T-cell (primary cell): ENCODE data around the gene PRTN3. TPM values are rescaled to one million over a fixed set of nuclear protein-coding genes. Genes with fewer than 3 reads are reported as not detected.
"Not testable (repeated sequence)": the region's sequence is repeated elsewhere in the genome, so short reads cannot be mapped to it uniquely, and the experiment has no call there.

Experiments
- ATAC-seq, 4 experiments: fragments of 200-7000 bp in 3 of 4; fragments of 150-1000 bp in 1 of 4; cut with Tn5 transposase; replicated peaks in 1 of 4; 1 replicate in 3 of 4; 2 replicates in 1 of 4; pipeline ENCODE4 v1.10.0; 2021; ENCODE audit warnings: moderate library complexity in 3 of 4, mild to moderate bottlenecking in 2 of 4, moderate number of reproducible peaks in 1 of 4
- CTCF ChIA-PET, 2 donors: fragments of 300-600 bp; sonication (Branson Sonifier 250); formaldehyde crosslinking; loops; one replicate each; lab custom pipeline; 2022; ENCODE audit warnings: antibody characterized with exemption in 2 of 2; lab: Charles Lee
- POLR2A ChIA-PET, 2 donors: fragments of 300-600 bp; sonication (Branson Sonifier 250); formaldehyde crosslinking; loops; one replicate each; lab custom pipeline; 2022; ENCODE audit warnings: antibody characterized with exemption in 2 of 2; lab: Charles Lee
- DNase-seq, 35 experiments: peaks; one replicate each; pipeline versions ENCODE4 v3.0.0 to v3.0.0-alpha.2; 2013 to 2023
- H3K27ac ChIP-seq: one replicate; pipeline ENCODE4 v1.5.1; 2013; ENCODE audit warnings: low read length
- H3K27me3 ChIP-seq, 2 experiments: replicated peaks in 1 of 2; 1 replicate in 1 of 2; 2 replicates in 1 of 2; pipeline versions ENCODE4 v1.6.1 to v1.7.0; 2013; ENCODE audit warnings: low read length in 1 of 2, mixed read lengths in 1 of 2; ENCODE audit not compliant: control insufficient read depth in 2 of 2, insufficient read depth in 2 of 2; ENCODE audit errors: extremely low read depth in 1 of 2
- H3K36me3 ChIP-seq, 2 donors: 1 replicate in 1 of 2; 2 replicates in 1 of 2; pipeline versions ENCODE4 v1.6.1 to v1.7.0; 2013; ENCODE audit warnings: low read length in 1 of 2; ENCODE audit not compliant: control insufficient read depth in 2 of 2, insufficient read depth in 1 of 2; ENCODE audit errors: extremely low read depth in 1 of 2
- H3K4me1 ChIP-seq, 2 experiments: 1 replicate in 1 of 2; 2 replicates in 1 of 2; pipeline versions ENCODE4 v1.6.1 to v1.7.0; 2013; ENCODE audit warnings: low read length in 2 of 2, mixed read lengths in 1 of 2; ENCODE audit not compliant: insufficient read depth in 2 of 2, control insufficient read depth in 1 of 2; ENCODE audit errors: extremely low read depth in 1 of 2
- H3K4me3 ChIP-seq, 2 donors: 1 replicate in 1 of 2; 2 replicates in 1 of 2; pipeline versions ENCODE4 v1.5.1 to v1.7.0; 2013; ENCODE audit warnings: mild to moderate bottlenecking in 2 of 2, low read length in 1 of 2, moderate library complexity in 1 of 2; ENCODE audit not compliant: control insufficient read depth in 1 of 2; ENCODE audit errors: extremely low read depth in 1 of 2
- H3K9me3 ChIP-seq: 2 replicates; pipeline ENCODE4 v1.7.0; 2013
- H3K27ac Mint-ChIP-seq, 2 donors: one replicate each; pipeline ENCODE4 v1.8.0; 2020 to 2021; ENCODE audit warnings: mild to moderate bottlenecking in 2 of 2, mixed read lengths in 2 of 2
- H3K27me3 Mint-ChIP-seq, 2 donors: one replicate each; pipeline ENCODE4 v1.8.0; 2021 to 2022; ENCODE audit warnings: mixed read lengths in 2 of 2
- H3K36me3 Mint-ChIP-seq: one replicate; pipeline ENCODE4 v1.8.0; 2021; ENCODE audit warnings: mixed read lengths
- H3K4me1 Mint-ChIP-seq, 3 donors: one replicate each; pipeline ENCODE4 v1.8.0; 2020 to 2022; ENCODE audit warnings: mixed read lengths in 3 of 3, mild to moderate bottlenecking in 1 of 3
- H3K4me3 Mint-ChIP-seq, 3 donors: one replicate each; pipeline ENCODE4 v1.8.0; 2020 to 2022; ENCODE audit warnings: mild to moderate bottlenecking in 3 of 3, mixed read lengths in 3 of 3, moderate library complexity in 3 of 3
- H3K9me3 Mint-ChIP-seq, 3 donors: one replicate each; pipeline ENCODE4 v1.8.0; 2020 to 2022; ENCODE audit warnings: mixed read lengths in 3 of 3
- WGBS: methylation state at CpG from one replicate; pipeline ENCODE4 v1.1.5; 2013; ENCODE audit warnings: missing lambda C conversion rate; ENCODE audit not compliant: insufficient coverage; 5-methylcytosine and 5-hydroxymethylcytosine counted together
- total RNA-seq, 35 experiments: library from RNA in 6 of 35; stranded (reverse) in 6 of 35; fragments of 120-200 nt in 1 of 35; gene quantifications; one replicate each; pipeline versions ENCODE4 v1.2.1 to v1.2.4 and lab custom pipeline; 2013 to 2026

Gene PRTN3
- total RNA-seq, 5 donors from 2014 or later (not counting 1 experiment from before 2014, with no cell fraction given) = 0.50 TPM; not detected in 4

DNA sequence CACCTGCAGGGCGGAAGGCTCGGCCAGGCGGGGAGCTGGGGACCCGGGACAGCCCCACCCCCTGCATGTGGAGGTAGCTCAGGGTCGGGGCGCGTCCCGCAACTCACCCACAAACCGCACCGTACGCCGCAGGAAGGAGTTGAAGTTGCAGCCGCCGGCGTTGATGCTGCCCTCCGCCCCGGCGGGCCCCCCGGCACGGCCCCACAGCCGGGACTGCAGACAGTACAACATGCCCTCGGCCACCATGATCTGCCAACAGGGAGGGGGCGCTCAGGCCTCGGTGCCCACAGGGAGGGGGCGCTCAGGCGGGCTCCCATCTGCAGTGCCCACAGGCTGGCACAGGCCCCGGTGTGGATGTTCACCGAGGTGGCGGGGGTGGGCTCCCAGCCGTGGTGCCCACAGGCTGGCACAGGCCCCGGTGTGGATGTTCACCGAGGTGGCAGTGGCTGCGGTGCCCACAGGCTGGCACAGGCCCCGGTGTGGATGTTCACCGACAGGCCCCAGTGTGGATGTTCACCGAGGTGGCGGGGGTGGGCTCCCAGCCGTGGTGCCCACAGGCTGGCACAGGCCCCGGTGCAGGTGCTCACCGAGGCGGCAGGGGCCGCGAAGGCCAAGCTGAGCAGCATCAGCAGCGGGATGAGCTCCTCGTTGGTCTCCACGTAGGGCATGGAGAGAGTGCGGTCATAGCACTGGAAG, 25.6 kb upstream of the PRTN3 start:
- Histone ChIP-seq H3K4me1 (no peaks in the 10 kb centered on the region), H3K4me3 (no peak overlapping the region), H3K27me3 (no peaks in the 10 kb centered on the region), H3K27ac (no peak overlapping the region), H3K36me3 (peaks cover 19 to 31% of the 10 kb centered on the region in 2 donors), H3K9me3 (no peaks in the 10 kb centered on the region)
- ATAC-seq (peak in 3 of 4 experiments; percentile 13 to 21 (median 19)), DNase-seq (no peak)
- Mint-ChIP-seq H3K36me3 (peaks cover 14% of the 10 kb centered on the region), H3K27ac (no peak overlapping the region), H3K9me3 (no peaks in the 10 kb centered on the region), H3K4me3 (no peak overlapping the region), H3K27me3 (no peaks in the 10 kb centered on the region), H3K4me1 (peaks cover 0 to 7% (median 0%) of the 10 kb centered on the region in 3 donors)
- POLR2A ChIA-PET = no interaction called here
- WGBS = 96% methylated on average over 36 of the region's 47 CpGs
- CTCF ChIA-PET = no interaction called here

DNA sequence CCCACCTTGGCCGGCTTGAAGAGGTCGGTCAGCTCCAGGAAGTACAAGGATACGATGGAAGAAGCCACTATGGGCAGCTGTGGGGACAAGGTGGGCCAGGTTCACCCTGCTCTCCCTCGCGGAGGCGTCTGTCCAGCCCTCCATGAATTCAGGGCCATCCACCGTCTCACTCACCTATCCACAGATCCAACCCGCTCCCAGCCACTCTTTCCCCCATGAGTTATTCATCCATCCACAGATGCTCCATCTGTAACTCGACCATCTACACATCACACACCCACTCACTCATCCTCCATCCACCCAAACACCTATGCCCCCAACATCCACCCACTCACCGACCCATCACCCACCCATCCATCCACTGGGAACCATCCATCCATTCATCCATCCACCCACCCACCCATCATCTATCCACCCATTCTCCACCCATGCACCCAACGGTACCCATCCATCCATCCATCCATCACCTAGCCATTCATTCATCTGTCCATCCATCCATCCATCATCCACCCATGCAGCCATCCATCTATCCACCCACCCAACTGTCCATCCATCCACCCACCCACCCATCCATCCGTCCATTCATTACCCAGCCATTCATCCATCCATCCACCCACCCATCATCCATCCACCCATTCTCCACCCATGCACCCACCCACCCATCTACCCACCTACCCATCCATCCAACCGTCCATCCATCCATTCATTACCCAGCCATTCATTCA, 24.9 kb upstream of the PRTN3 start:
- CTCF ChIA-PET = no interaction called here
- DNase-seq (no peak), ATAC-seq (peak in 1 of 4 experiments; percentile 6)
- peaks cover 0 to 7% (median 2%) of the 10 kb centered on the region in 3 donors for H3K4me1 Mint-ChIP-seq
- H3K9me3 ChIP-seq = no peaks in the 10 kb centered on the region
- POLR2A ChIA-PET = no interaction called here
- H3K4me1 ChIP-seq = no peaks in the 10 kb centered on the region
- peaks cover 2% of the 10 kb centered on the region in 2 experiments for H3K27me3 ChIP-seq
- no peaks in the 10 kb centered on the region for H3K9me3 Mint-ChIP-seq
- H3K27ac Mint-ChIP-seq = no peak overlapping the region
- H3K4me3 Mint-ChIP-seq = peak overlapping the region in 1 of 3 donors; percentile 3
- peaks cover 14% of the 10 kb centered on the region for H3K36me3 Mint-ChIP-seq
- no peak overlapping the region for H3K27ac ChIP-seq
- no peaks in the 10 kb centered on the region for H3K27me3 Mint-ChIP-seq
- no peak overlapping the region for H3K4me3 ChIP-seq
- 90% methylated on average over 11 of the region's 13 CpGs for WGBS
- H3K36me3 ChIP-seq = peaks cover 12 to 26% of the 10 kb centered on the region in 2 donors

DNA sequence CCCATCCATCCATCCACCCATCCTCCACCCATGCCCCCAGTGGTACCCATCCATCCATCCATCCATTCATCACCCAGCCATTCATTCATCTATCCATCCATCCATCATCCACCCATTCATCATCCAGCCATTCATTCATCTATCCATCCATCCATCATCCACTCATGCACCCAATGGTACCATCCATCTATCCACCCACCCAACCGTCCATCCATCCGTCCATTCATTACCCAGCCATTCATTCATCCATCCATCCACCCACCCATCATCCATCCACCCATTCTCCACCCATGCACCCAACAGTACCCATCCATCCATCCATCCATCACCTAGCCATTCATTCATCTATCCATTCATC, 24.3 kb upstream of the PRTN3 start:
- no peak overlapping the region for H3K4me3 Mint-ChIP-seq
- ATAC-seq (no peak), DNase-seq (no peak)
- no peaks in the 10 kb centered on the region for H3K27me3 Mint-ChIP-seq
- Histone ChIP-seq H3K9me3 (no peaks in the 10 kb centered on the region), H3K27ac (no peak overlapping the region), H3K4me3 (no peak overlapping the region), H3K27me3 (peaks cover 2 to 7% of the 10 kb centered on the region in 2 experiments), H3K4me1 (no peaks in the 10 kb centered on the region), H3K36me3 (peaks cover 6 to 21% of the 10 kb centered on the region in 2 donors)
- H3K27ac Mint-ChIP-seq = no peak overlapping the region
- 95% methylated on average over 2 of the region's 2 CpGs for WGBS
- POLR2A ChIA-PET = no interaction called here
- H3K9me3 Mint-ChIP-seq = no peaks in the 10 kb centered on the region
- peaks cover 14% of the 10 kb centered on the region for H3K36me3 Mint-ChIP-seq
- CTCF ChIA-PET = no interaction called here
- peaks cover 0 to 7% (median 2%) of the 10 kb centered on the region in 3 donors for H3K4me1 Mint-ChIP-seq

DNA sequence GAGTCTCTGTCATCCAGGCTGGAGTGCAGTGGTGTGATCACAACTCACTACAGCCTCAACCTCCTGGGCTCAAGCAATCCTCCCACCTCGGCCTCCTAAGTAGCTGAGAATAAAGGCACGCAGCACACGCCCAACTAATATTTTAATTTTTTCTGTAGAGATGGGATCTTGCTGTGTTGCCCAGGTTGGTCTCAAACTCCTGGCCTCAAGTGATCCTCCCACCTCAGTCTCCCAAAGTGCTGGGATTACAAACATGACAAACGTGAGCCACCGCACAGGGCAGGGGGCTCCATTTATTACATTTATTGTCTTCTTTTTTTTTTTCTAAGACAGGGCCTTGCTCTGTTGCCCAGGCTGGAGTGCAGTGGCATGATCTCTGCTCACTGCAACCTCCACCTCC, 20.6 kb upstream of the PRTN3 start:
- H3K4me1 Mint-ChIP-seq, ATAC-seq, DNase-seq, H3K4me1 ChIP-seq, H3K36me3 ChIP-seq, H3K4me3 ChIP-seq, H3K9me3 ChIP-seq, H3K36me3 Mint-ChIP-seq, CTCF ChIA-PET, H3K9me3 Mint-ChIP-seq, H3K27ac Mint-ChIP-seq, H3K27ac ChIP-seq: not testable (repeated sequence)
- Mint-ChIP-seq H3K4me3 (peak overlapping the region in 1 of 3 donors; percentile 20), H3K27me3 (peaks cover 13 to 21% of the 10 kb centered on the region in 2 donors)
- 77% methylated on average over 2 of the region's 5 CpGs for WGBS
- H3K27me3 ChIP-seq = peaks cover 2 to 33% of the 10 kb centered on the region in 2 experiments
- POLR2A ChIA-PET = interaction anchor here in 1 of 2 donors (0.6 kb wide), 1 partner anchor 123 kb away, joined by 6 read pairs; no protein-coding TSS in a partner anchor

DNA sequence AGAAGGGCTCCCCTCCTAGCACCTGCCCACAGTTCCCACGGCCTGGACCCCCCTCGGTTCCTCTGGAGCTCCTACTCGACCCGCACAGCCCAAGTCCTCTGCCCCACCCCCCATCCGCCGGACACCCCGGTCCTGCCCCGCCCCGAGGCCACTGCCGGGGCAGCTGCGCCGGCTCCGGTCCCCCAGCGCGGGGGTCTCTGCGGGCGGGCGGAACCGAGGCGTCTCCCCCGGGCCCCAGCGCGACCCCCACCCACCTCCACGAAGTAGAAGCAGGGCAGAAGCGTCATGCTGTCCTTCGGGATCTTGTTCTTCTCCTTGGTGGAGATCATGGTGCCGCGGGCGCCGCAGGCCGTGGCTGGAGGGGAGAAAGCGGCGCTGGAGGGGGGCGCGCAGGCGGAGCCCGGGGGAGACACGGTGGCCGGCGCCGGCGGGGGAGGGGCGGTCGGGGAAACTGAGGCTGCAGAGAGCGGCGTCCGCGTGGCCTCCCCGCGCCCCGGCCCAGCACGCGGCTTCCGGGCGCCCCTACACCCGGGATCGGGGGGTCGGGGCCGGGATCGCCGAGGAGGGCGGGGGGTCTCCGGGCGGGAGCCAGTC, 19.5 kb upstream of the PRTN3 start:
- peaks cover 0 to 4% (median 2%) of the 10 kb centered on the region in 3 donors for H3K4me1 Mint-ChIP-seq
- ChIA-PET POLR2A (interaction anchor here in 1 of 2 donors (0.6 kb wide), 1 partner anchor 524 kb away, joined by 4 read pairs; no protein-coding TSS in a partner anchor), CTCF (interaction anchor here in 1 of 2 donors (0.5 kb wide), 1 partner anchor 624 kb away, joined by 6 read pairs; no protein-coding TSS in a partner anchor)
- no peaks in the 10 kb centered on the region for H3K36me3 ChIP-seq
- no peak overlapping the region for H3K4me3 ChIP-seq
- WGBS = 6% methylated on average over 35 of the region's 64 CpGs
- H3K27me3 Mint-ChIP-seq = peaks cover 13 to 21% of the 10 kb centered on the region in 2 donors
- DNase-seq (no peak), ATAC-seq (no peak)
- H3K27me3 ChIP-seq = peaks cover 2 to 42% of the 10 kb centered on the region in 2 experiments
- H3K9me3 Mint-ChIP-seq = no peaks in the 10 kb centered on the region
- H3K27ac Mint-ChIP-seq = no peak overlapping the region
- H3K4me1 ChIP-seq = peaks cover 0 to 2% of the 10 kb centered on the region in 2 experiments
- peak overlapping the region in 1 of 3 donors; percentile 39 for H3K4me3 Mint-ChIP-seq
- no peaks in the 10 kb centered on the region for H3K9me3 ChIP-seq
- H3K36me3 Mint-ChIP-seq = peaks cover 2% of the 10 kb centered on the region
- no peak overlapping the region for H3K27ac ChIP-seq

DNA sequence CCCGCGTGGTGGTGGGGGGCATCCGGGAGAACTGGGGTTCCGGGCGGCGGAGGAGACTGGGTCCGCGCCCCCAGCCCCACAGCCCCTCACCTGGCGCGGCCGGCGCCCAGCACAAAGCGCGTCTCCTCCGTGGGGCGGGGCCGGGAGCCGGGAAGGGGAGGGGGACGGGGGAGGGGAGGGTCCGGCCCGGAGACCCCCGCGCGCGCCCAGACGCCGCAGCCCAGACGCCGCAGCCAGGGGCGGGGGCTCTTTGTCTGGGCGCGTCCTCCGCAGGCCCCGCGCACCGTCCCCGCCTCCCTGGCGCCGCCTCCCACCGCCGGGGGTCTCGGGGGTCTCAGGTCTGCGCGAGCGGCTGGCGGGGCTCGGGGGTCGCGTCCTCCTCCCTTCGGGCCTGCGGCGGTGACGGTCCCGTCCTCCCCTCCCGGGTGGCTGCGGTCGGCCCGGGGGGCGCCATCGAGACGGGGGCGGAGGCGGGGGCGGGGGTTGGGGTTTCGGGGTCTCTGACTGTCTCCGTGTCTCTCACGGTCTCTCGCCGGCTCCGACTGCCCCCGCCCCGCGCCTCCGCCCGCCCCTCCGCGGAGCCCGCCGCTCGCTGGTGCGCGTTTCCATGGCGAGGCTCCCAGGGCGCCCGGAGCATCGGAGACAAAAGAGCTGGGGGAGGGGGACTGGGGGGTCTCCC, 18.8 kb upstream of the PRTN3 start, which contains the start of gene PLPPR3:
Gene PLPPR3 (minus strand): TSS at position 131 of the 679 bp plus-strand sequence. CDS start 396 bp downstream, outside the sequence.
- Histone ChIP-seq H3K9me3 (no peaks in the 10 kb centered on the region), H3K4me1 (peaks cover 0 to 2% of the 10 kb centered on the region in 2 experiments), H3K27me3 (peaks cover 2 to 42% of the 10 kb centered on the region in 2 experiments), H3K36me3 (no peaks in the 10 kb centered on the region), H3K27ac (no peak within 1 kb of the TSS), H3K4me3 (no peak within 1 kb of the TSS)
- Mint-ChIP-seq H3K27ac (no peak within 1 kb of the TSS), H3K9me3 (no peaks in the 10 kb centered on the region), H3K4me3 (peak within 1 kb of the TSS in 2 of 3 donors; percentile 28 to 39), H3K4me1 (peaks cover 0 to 2% (median 0%) of the 10 kb centered on the region in 3 donors), H3K36me3 (no peaks in the 10 kb centered on the region), H3K27me3 (peaks cover 13 to 21% of the 10 kb centered on the region in 2 donors)
- ATAC-seq (no peak), DNase-seq (no peak)
- POLR2A ChIA-PET = no interaction called here
- CTCF ChIA-PET = no interaction called here
- 2% methylated on average over 36 of the region's 86 CpGs for WGBS
